ENCODE results near the gene RRP1B.

RRP1B gene

DNA sequence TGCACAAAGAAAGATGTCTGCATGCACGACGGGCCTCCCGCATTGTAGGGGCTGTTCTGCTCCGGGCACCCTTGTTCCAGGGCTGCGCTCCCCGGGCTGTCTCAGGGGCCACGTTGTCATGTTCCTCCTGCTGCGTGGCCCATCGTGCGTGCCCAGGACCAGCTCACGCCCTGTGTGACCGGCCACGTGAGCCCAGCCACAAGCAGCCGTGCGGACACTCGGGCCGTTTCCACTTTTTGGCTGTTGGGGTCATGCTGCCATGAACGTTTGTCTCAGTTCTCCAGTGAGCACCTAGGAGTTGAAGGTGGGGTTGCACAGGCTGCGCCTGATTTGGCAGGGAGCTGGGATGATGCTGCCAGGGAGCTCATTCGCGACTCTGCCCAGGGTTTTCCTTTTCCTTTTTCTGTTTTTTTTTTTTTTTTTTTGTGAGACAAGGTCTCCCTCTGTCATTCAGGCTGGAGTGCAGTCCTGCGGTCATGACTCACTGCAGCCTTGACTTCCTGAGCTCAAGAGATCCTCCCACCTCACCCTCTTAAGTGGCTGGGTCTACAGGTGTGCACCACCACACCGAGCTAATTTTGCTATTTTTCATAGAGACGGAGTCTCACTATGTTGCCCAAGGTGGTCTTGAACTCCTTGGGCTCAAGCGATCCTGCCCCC lies 77.0 kb downstream of the RRP1B start:
- TF ChIP-seq, protein P1, sequence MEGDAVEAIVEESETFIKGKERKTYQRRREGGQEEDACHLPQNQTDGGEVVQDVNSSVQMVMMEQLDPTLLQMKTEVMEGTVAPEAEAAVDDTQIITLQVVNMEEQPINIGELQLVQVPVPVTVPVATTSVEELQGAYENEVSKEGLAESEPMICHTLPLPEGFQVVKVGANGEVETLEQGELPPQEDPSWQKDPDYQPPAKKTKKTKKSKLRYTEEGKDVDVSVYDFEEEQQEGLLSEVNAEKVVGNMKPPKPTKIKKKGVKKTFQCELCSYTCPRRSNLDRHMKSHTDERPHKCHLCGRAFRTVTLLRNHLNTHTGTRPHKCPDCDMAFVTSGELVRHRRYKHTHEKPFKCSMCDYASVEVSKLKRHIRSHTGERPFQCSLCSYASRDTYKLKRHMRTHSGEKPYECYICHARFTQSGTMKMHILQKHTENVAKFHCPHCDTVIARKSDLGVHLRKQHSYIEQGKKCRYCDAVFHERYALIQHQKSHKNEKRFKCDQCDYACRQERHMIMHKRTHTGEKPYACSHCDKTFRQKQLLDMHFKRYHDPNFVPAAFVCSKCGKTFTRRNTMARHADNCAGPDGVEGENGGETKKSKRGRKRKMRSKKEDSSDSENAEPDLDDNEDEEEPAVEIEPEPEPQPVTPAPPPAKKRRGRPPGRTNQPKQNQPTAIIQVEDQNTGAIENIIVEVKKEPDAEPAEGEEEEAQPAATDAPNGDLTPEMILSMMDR (IDR thresholded peaks at IDR 0.05; ENCODE audit: low read depth, low read length) = no peak
- peak in 1 of 2 donors; percentile 32 for DNase-seq (ENCODE audit: low read depth in 2 of 2)
- H3K4me3 ChIP-seq (replicated peaks in 1 of 2; ENCODE audit: low read depth in 2 of 2, low read length in 2 of 2) = no peak overlapping the region

DNA sequence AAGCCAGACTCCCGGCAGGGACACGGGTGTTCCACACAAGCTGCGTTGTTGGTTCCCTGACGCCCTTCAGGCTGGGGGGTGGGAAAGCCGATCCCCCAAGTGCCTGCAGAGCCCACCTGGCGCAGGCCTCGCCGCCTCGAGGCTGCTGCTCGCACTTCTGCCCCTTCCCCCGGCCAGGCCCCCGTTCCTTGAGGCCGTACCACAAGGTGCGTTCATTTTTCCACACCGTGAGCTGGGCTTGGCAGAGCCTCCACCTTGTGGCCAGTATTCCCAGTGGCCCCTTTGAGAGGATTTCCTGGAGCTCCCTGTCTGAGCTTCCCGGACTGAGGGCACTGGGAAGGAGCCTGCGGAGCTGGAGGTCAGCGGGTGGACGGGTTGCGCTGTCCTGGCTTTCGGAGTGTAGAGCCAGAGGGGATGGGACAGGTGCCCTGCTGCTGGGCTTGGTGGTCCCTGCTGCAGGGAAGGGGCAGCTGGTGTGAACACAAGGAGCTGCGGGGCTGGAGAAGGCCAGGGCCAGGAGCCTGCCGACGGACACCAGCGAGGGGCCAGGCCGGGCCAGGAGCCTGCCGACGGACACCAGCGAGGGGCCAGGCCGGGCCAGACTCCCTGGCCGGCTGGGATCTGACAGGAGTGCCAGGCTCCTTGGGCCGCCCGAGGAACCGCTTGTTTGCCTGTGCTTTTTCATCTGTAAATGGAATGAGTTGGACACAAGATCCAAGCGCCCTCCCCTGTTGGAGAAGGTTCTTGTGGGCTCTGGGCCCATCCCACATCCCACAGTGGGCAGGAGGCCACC lies 78.0 kb downstream of the RRP1B start:
- TF ChIP-seq, protein P1 (IDR thresholded peaks at IDR 0.05; ENCODE audit: low read depth, low read length) = no peak
- no peak overlapping the region for H3K4me3 ChIP-seq (replicated peaks in 1 of 2; ENCODE audit: low read depth in 2 of 2, low read length in 2 of 2)
- DNase-seq (ENCODE audit: low read depth in 2 of 2) = no peak

DNA sequence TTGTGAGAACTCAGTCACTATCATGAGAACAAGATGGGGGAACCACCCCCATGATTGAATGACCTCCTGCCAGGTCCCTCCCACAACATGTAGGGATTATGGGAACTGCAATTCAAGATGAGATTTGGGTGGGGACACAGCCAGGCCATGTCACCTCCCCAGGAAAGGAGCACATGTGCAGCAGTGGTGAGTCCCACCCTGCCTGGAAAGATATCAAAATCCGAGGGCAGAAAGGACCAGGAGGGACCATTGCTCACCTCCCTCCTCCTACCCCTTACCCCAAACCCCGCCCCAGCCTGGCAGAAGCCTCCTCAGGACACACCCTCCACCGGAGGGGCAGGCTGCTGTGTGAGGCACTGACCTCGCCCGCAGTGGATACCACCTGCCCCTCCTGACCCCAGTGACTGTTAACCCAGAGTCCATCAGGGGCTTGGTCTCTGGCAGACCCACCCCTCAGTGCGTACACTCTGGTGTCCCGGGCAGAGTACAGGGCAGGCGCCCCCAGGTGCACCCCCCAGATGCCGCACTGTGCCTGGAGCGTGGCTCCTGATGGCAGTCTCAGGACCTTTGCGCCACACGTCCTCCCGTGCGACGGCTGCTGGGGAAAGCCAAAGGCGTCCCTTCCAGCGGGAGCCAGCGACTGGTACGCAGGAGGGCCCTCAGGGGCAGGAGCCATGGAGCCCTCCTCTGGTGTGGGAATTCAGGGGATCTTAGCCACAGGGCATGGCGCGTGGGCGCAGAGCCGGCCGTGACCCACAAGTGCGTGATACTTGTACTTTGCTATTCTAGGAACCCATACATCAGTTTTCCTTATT lies 80.5 kb downstream of the RRP1B start:
- DNase-seq (ENCODE audit: low read depth in 2 of 2) = no peak
- H3K4me3 ChIP-seq (replicated peaks in 1 of 2; ENCODE audit: low read depth in 2 of 2, low read length in 2 of 2) = no peak overlapping the region
- TF ChIP-seq, protein P1 (IDR thresholded peaks at IDR 0.05; ENCODE audit: low read depth, low read length) = no peak

DNA sequence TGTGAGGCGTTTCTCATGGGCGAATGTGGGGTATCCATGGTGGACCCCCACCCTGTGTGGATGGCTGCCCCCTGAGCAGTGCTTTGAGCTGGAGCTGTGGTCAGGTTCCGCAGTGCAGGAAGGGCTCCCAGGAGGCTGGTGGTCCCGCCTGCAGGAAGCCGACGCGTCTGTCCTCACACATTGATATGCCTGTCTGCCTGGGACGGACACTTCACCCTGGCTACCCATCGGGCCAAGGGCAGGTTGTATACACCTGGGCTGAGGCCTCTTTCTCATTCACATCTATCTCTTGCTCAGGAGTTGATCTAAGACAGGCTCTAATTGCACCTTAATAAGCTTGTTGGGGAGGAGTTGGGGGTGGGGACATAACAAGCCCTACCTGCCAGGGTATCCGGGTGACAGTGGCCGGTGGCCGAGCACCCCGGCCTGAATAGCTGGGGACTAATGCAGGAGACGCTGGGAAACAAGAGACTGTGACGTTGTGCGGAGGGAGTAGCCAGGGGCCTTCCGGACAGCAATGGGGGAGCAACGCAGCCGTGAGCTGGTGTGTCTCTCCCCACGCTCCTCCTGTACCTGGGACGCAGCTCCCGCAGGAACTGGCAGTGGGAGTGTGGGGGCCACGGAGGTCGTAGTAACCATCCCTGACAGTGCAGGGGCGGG lies 81.3 kb downstream of the RRP1B start:
- H3K4me3 ChIP-seq (replicated peaks in 1 of 2; ENCODE audit: low read depth in 2 of 2, low read length in 2 of 2) = no peak overlapping the region
- TF ChIP-seq, protein P1 (IDR thresholded peaks at IDR 0.05; ENCODE audit: low read depth, low read length) = no peak
- peak; percentile 33 to 45 for DNase-seq (ENCODE audit: low read depth in 2 of 2)

DNA sequence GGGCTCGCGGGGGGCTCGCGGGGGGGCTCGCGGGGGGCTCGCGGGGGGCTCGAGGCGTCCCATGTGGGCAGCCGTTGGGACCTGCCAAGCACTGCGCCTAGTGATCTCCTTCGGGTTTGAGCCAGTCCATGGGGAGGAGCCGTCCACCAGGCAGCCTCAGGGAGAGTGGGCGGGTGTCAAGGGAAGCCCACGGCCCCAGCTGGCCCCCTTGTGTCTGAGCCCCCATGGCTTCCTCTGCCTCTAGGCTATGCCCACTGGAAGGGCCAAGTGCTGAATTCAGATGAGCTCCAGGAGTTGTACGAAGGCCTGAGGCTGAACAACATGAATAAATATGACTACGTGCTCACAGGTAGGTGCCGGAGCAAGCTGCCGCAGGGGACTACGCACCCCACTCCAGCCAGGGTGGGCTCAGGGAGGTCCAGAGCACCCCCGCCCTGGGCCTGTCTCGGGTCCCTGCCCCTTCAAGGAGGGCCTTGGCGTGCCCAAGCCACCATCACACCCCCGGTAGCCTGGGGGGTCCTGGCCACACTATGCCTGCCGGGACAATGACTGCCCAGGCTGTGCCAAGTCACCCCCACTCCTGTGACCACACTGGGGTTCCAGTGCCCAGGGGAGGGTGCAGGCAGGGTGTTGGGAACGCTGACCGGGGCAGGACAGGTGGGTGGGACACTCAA lies 82.2 kb downstream of the RRP1B start:
- TF ChIP-seq, protein P1 (IDR thresholded peaks at IDR 0.05; ENCODE audit: low read depth, low read length) = no peak
- DNase-seq (ENCODE audit: low read depth in 2 of 2) = no peak
- no peak overlapping the region for H3K4me3 ChIP-seq (replicated peaks in 1 of 2; ENCODE audit: low read depth in 2 of 2, low read length in 2 of 2)

DNA sequence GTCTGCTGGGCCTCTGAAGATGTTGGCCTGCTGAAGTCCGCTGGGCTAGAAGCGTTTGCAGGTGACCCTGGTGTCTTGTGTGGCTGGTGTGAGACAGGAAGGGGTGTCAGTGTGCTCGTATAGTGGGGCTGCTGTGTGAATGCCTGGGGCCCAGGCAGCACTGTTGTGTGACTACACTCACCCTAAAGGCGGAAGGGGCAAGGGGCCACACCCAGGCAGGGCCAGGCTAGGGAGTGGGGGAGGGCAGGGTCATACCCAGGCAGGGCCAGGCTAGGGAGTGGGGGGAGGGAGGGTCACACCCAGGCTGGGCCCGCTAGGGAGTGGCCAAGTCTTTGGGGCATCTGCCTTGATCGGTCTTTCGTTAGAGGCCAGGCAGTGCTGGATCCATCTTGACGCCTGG lies 84.6 kb downstream of the RRP1B start:
- DNase-seq (ENCODE audit: low read depth in 2 of 2) = no peak
- TF ChIP-seq, protein P1 (IDR thresholded peaks at IDR 0.05; ENCODE audit: low read depth, low read length) = no peak
- H3K4me3 ChIP-seq (replicated peaks in 1 of 2; ENCODE audit: low read depth in 2 of 2, low read length in 2 of 2) = no peak overlapping the region
